CD4-positive, CD25-positive, alpha-beta regulatory T cell (primary cell): ENCODE results near the gene BPHL. TPM values are rescaled to one million over a fixed set of nuclear protein-coding genes. Genes with fewer than 3 reads are reported as not detected.
"Not testable (repeated sequence)": the region's sequence is repeated elsewhere in the genome, so short reads cannot be mapped to it uniquely, and the experiment has no call there.

Source experiments
- ATAC-seq, 2 donors: fragments of 150-1000 bp; cut with Tn5 transposase; one replicate each; pipeline ENCODE4 v1.10.0; 2021; ENCODE audit warnings: low read depth in 2 of 2, moderate number of reproducible peaks in 2 of 2, moderate library complexity in 1 of 2
- DNase-seq, 3 donors: peaks; one replicate each; pipeline versions ENCODE4 v3.0.0 to v3.0.0-alpha.2; 2012 to 2022; ENCODE audit warnings: mixed read lengths in 1 of 3
- H3K27ac ChIP-seq: one replicate; pipeline ENCODE4 v1.7.0; 2013; ENCODE audit warnings: mild to moderate bottlenecking, low read length; ENCODE audit not compliant: insufficient read depth, poor library complexity, severe bottlenecking
- H3K27me3 ChIP-seq: one replicate; pipeline ENCODE4 v1.7.0; 2013; ENCODE audit warnings: low read length; ENCODE audit not compliant: control insufficient read depth, insufficient read depth
- H3K36me3 ChIP-seq: one replicate; pipeline ENCODE4 v1.7.0; 2013; ENCODE audit warnings: mild to moderate bottlenecking, low read length, moderate library complexity; ENCODE audit not compliant: control insufficient read depth, insufficient read depth
- H3K4me1 ChIP-seq: 2 replicates; pipeline ENCODE4 v1.7.0; 2013; ENCODE audit warnings: mild to moderate bottlenecking, low read length; ENCODE audit not compliant: insufficient read depth, control insufficient read depth, poor library complexity, severe bottlenecking
- H3K4me3 ChIP-seq: one replicate; pipeline ENCODE4 v1.7.0; 2013; ENCODE audit warnings: low read depth, mild to moderate bottlenecking, low read length, moderate library complexity
- H3K9me3 ChIP-seq, 2 experiments: 1 replicate in 1 of 2; 2 replicates in 1 of 2; pipeline ENCODE4 v1.7.0; 2013; ENCODE audit warnings: low read length in 2 of 2, mild to moderate bottlenecking in 1 of 2, moderate library complexity in 1 of 2; ENCODE audit not compliant: control insufficient read depth in 2 of 2
- H3K27ac Mint-ChIP-seq, 3 donors: one replicate each; pipeline ENCODE4 v1.8.0; 2020 to 2022; ENCODE audit warnings: mild to moderate bottlenecking in 3 of 3, mixed read lengths in 3 of 3, moderate library complexity in 2 of 3
- H3K27me3 Mint-ChIP-seq: one replicate; pipeline ENCODE4 v1.8.0; 2022; ENCODE audit warnings: mild to moderate bottlenecking, mixed read lengths
- H3K36me3 Mint-ChIP-seq: one replicate; pipeline ENCODE4 v1.8.0; 2020; ENCODE audit warnings: mixed read lengths
- H3K4me1 Mint-ChIP-seq, 4 donors: one replicate each; pipeline ENCODE4 v1.8.0; 2020 to 2022; ENCODE audit warnings: mixed read lengths in 4 of 4, mild to moderate bottlenecking in 1 of 4
- H3K4me3 Mint-ChIP-seq, 4 donors: one replicate each; pipeline ENCODE4 v1.8.0; 2020 to 2022; ENCODE audit warnings: mild to moderate bottlenecking in 4 of 4, mixed read lengths in 4 of 4, moderate library complexity in 3 of 4
- H3K9me3 Mint-ChIP-seq, 7 donors: one replicate each; pipeline ENCODE4 v1.8.0; 2020 to 2022; ENCODE audit warnings: mixed read lengths in 7 of 7, mild to moderate bottlenecking in 3 of 7, moderate library complexity in 2 of 7
- polyA plus RNA-seq, 4 donors: library from polyadenylated mRNA; unstranded; fragments of 300-500 nt; fragmentation: Illumina TruSeq; gene quantifications; one replicate each; pipeline ENCODE4 v1.2.3, GENCODE V29; 2021
- total RNA-seq: library from RNA; stranded (reverse); gene quantifications from one replicate; pipeline ENCODE4 v1.2.3, GENCODE V29; 2022

The BPHL gene
- total and polyA plus RNA-seq, 5 donors from 2014 or later, result 5.8 to 13.9 (median 7.2) TPM

GRCh38 chr6:3195695-3196497, 77.4 kb downstream of the BPHL start:
- no peak for ATAC-seq
- no peaks in the 10 kb centered on the region for H3K4me1 ChIP-seq
- no peaks in the 10 kb centered on the region for H3K36me3 Mint-ChIP-seq
- H3K9me3 Mint-ChIP-seq, result peaks cover 0 to 2% (median 0%) of the 10 kb centered on the region in 7 donors
- no peak overlapping the region for H3K4me3 Mint-ChIP-seq
- no peaks in the 10 kb centered on the region for H3K9me3 ChIP-seq
- H3K36me3 ChIP-seq, result no peaks in the 10 kb centered on the region
- no peak overlapping the region for H3K27ac ChIP-seq
- H3K27me3 Mint-ChIP-seq, result no peaks in the 10 kb centered on the region
- no peak overlapping the region for H3K4me3 ChIP-seq
- no peak for DNase-seq
- H3K27ac Mint-ChIP-seq, result no peak overlapping the region
- peaks cover 7% of the 10 kb centered on the region for H3K27me3 ChIP-seq
- no peaks in the 10 kb centered on the region for H3K4me1 Mint-ChIP-seq

DNA sequence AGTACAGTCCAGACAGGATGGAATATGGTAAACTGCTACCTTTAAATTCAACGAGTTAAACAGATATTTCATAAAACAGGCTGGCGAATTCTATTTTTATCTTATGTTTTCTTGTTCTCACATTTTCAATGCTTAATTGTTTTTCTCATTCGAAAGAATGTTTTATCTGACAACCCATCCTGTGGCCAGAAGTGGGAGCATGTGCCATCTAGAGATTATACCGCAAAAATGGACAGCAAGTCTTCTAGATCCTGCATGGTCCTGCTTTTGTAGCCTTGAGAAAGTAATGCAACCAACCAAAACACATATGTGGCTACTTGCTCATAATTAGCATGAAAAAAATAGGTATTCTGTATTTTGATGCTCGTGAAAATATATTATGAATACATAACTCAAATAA, 78.3 kb downstream of the BPHL start:
- no peaks in the 10 kb centered on the region for H3K27me3 Mint-ChIP-seq
- H3K27ac Mint-ChIP-seq, result no peak overlapping the region
- Histone ChIP-seq H3K27me3 (peaks cover 7% of the 10 kb centered on the region), H3K27ac (no peak overlapping the region), H3K4me1 (no peaks in the 10 kb centered on the region), H3K36me3 (no peaks in the 10 kb centered on the region), H3K4me3 (no peak overlapping the region), H3K9me3 (no peaks in the 10 kb centered on the region)
- H3K4me3 Mint-ChIP-seq, result no peak overlapping the region
- peaks cover 0 to 2% (median 0%) of the 10 kb centered on the region in 7 donors for H3K9me3 Mint-ChIP-seq
- H3K36me3 Mint-ChIP-seq, result no peaks in the 10 kb centered on the region
- DNase-seq, result no peak
- no peak for ATAC-seq
- H3K4me1 Mint-ChIP-seq, result no peaks in the 10 kb centered on the region

GRCh38 chr6:3197734-3198133, 79.2 kb downstream of the BPHL start:
- H3K9me3 ChIP-seq, H3K9me3 Mint-ChIP-seq, H3K36me3 ChIP-seq, H3K4me3 ChIP-seq, H3K36me3 Mint-ChIP-seq, DNase-seq, H3K27me3 Mint-ChIP-seq, ATAC-seq, H3K4me3 Mint-ChIP-seq, H3K4me1 ChIP-seq, H3K27me3 ChIP-seq, H3K4me1 Mint-ChIP-seq, H3K27ac Mint-ChIP-seq, H3K27ac ChIP-seq: not testable (repeated sequence)

GRCh38 chr6:3199382-3199781, 80.9 kb downstream of the BPHL start:
- Histone ChIP-seq H3K27ac (no peak overlapping the region), H3K4me1 (no peaks in the 10 kb centered on the region), H3K4me3 (no peak overlapping the region), H3K36me3 (no peaks in the 10 kb centered on the region), H3K27me3 (peaks cover 11% of the 10 kb centered on the region), H3K9me3 (no peaks in the 10 kb centered on the region)
- ATAC-seq (no peak), DNase-seq (no peak)
- peaks cover 11% of the 10 kb centered on the region for H3K27me3 Mint-ChIP-seq
- no peak overlapping the region for H3K4me3 Mint-ChIP-seq
- no peaks in the 10 kb centered on the region for H3K36me3 Mint-ChIP-seq
- H3K4me1 Mint-ChIP-seq, result no peaks in the 10 kb centered on the region
- H3K27ac Mint-ChIP-seq, result no peak overlapping the region
- H3K9me3 Mint-ChIP-seq, result peaks cover 0 to 7% (median 0%) of the 10 kb centered on the region in 7 donors

DNA sequence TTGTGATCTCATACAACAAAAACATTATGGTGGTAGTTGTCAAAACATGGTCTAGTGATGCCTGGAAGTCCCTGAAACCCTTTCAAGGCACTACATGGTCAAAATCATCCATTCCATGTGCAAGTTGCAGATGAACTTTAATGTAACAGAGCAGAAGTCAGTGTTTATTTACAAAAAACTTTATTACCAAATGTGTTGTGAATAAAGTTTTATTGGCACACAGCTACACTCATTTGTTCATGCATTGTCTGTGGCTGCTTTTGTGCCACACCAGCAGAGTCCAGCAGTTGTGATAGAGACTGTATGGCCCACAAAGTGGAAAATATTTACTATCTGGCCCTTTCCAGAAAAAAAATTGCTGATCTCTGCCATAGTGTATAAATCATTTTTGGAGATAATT, 82.2 kb downstream of the BPHL start:
- Histone ChIP-seq H3K4me1 (no peaks in the 10 kb centered on the region), H3K27ac (no peak overlapping the region), H3K9me3 (no peaks in the 10 kb centered on the region), H3K27me3 (peaks cover 11% of the 10 kb centered on the region), H3K4me3 (no peak overlapping the region), H3K36me3 (no peaks in the 10 kb centered on the region)
- DNase-seq (no peak), ATAC-seq (no peak)
- Mint-ChIP-seq H3K4me1 (no peaks in the 10 kb centered on the region), H3K9me3 (peaks cover 0 to 8% (median 1%) of the 10 kb centered on the region in 7 donors), H3K27me3 (peaks cover 11% of the 10 kb centered on the region), H3K27ac (no peak overlapping the region), H3K36me3 (no peaks in the 10 kb centered on the region), H3K4me3 (no peak overlapping the region)

DNA sequence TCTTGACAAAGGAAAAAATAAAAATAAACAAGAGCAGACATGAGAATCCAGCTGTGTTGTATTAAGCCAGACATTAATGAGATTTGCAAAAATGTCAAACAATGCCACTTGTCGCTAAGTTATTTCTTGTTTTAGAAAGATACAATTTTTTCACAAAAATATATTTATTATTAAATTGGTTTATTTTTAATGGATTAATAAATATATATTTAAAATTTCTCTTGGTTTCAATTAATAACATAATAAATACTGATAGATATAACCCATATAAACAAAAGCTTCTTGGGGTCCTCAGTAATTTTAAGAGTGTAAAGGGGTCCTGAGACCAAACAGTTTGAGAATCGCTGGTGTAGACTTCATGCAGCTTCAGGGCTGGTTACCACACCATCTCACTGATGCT, 82.9 kb downstream of the BPHL start:
- H3K4me3 Mint-ChIP-seq, result no peak overlapping the region
- no peaks in the 10 kb centered on the region for H3K9me3 ChIP-seq
- H3K27ac Mint-ChIP-seq, result no peak overlapping the region
- no peaks in the 10 kb centered on the region for H3K36me3 Mint-ChIP-seq
- H3K36me3 ChIP-seq, result no peaks in the 10 kb centered on the region
- H3K4me1 ChIP-seq, result no peaks in the 10 kb centered on the region
- ATAC-seq, result no peak
- peaks cover 11% of the 10 kb centered on the region for H3K27me3 Mint-ChIP-seq
- H3K27ac ChIP-seq, result no peak overlapping the region
- peaks cover 0 to 8% (median 1%) of the 10 kb centered on the region in 7 donors for H3K9me3 Mint-ChIP-seq
- no peak overlapping the region for H3K4me3 ChIP-seq
- H3K27me3 ChIP-seq, result peaks cover 11% of the 10 kb centered on the region
- no peak for DNase-seq
- no peaks in the 10 kb centered on the region for H3K4me1 Mint-ChIP-seq

Other genes with a start within 250 kb of the BPHL start
- gene SERPINB9, start 215.4 kb upstream of the BPHL start, total RNA-seq, result 48.1 TPM
- gene SERPINB9, start 215.4 kb upstream of the BPHL start, polyA plus RNA-seq, result 10 to 100 TPM; 29.1 to 46.2 (median 37.1) TPM
- 3.9 TPM for gene SERPINB6, start 147.1 kb upstream of the BPHL start, total RNA-seq
- gene SERPINB6, start 147.1 kb upstream of the BPHL start, polyA plus RNA-seq, result 10 to 100 TPM; 17.3 to 79.9 (median 40.7) TPM
- gene NQO2, start 118.8 kb upstream of the BPHL start, total RNA-seq, result 27.4 TPM
- gene NQO2, start 118.8 kb upstream of the BPHL start, polyA plus RNA-seq, result 100 to 1,000 TPM in 1 of 4 donors, 10 to 100 TPM in 3; 57.5 to 109 (median 68.6) TPM
- gene RIPK1, start 50.2 kb upstream of the BPHL start, total RNA-seq, result 27.1 TPM
- 10 to 100 TPM; 19.4 to 22.4 (median 21.2) TPM for gene RIPK1, start 50.2 kb upstream of the BPHL start, polyA plus RNA-seq
- 48.0 TPM for gene TUBB2A, start 38.8 kb downstream of the BPHL start, total RNA-seq
- gene TUBB2A, start 38.8 kb downstream of the BPHL start, polyA plus RNA-seq, result 1 to 10 TPM; 4.8 to 8.0 (median 6.7) TPM
- gene TUBB2B, start 108.9 kb downstream of the BPHL start, total RNA-seq, result 0.91 TPM
- under 1 TPM in 3 of 4 donors, not detected in 1; 0.09 to 0.10 (median 0.10) TPM for gene TUBB2B, start 108.9 kb downstream of the BPHL start, polyA plus RNA-seq
- gene PSMG4, start 140.2 kb downstream of the BPHL start, total RNA-seq, result 18.0 TPM
- gene PSMG4, start 140.2 kb downstream of the BPHL start, polyA plus RNA-seq, result 10 to 100 TPM; 45.2 to 56.8 (median 52.7) TPM